ENCODE measurements around the gene CHST8.
"Not testable (repeated sequence)": the region's sequence is repeated elsewhere in the genome, so short reads cannot be mapped to it uniquely, and the experiment has no call there.

CHST8 gene

DNA sequence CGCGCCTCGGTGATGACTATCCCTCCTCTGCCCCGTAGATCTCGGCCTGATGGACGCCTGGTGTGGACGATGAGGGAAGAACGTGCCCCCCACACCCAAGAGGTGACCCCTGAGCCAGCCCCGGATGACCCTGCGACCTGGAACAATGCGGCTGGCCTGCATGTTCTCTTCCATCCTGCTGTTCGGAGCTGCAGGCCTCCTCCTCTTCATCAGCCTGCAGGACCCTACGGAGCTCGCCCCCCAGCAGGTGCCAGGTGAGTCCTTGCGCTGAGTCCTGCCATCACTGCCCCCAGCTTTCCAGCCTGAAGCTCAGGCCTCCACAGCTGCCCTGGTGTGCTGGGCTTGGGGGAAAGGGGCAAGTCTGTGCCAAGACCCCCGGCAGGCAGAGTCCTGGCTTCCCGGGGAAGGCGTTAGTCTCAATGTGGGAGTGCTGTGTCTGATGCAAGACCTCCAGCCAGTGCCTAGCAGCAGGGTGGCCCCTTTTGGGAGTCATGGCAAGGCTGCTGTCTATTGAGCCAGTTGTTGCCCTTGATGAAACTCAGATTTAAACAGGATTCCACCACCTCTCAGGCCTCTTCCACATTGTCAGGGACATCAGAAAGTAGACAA lies 67.5 kb downstream of the CHST8 start:
- DNase-seq (ENCODE audit: low read depth in 2 of 2) = no peak

GRCh38 chr19:33689868-33690267 lies 68.1 kb downstream of the CHST8 start:
- DNase-seq (ENCODE audit: low read depth in 2 of 2) = no peak

DNA sequence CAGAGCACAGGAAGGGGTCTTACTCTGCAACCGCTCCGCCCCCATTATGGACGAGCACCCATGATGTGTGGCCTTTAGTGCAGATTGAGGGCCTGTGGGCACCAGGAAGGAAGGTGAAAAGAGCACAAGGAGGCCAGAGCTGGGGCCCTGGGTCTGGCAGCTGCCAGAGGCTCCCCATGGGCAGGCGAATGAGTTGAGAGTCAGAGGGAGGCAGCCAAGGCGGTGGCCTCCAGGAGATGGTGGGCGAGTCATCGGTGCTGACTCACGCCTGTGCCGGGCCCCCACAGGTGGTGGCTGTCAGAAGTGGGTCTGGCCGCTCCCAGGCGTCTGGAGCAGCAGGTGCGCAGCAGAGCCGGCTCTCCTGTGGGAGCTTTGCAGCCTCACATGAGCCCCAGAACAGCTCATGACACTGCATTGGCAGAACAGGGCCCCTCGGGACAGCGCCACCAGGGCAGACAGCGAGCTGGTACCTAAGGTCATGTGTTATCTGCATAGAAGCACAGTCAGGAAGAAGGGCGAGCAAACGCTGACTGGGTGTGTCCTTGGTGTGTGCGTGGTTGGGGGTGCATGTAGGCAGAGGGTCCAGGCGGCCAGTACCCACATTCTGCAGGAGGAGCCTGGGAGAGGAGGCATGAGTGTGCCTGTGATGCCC lies 68.8 kb downstream of the CHST8 start:
- no peak for DNase-seq (ENCODE audit: low read depth in 2 of 2)

- no peak for DNase-seq (ENCODE audit: low read depth in 2 of 2)
Observed at GRCh38 chr19:33691030-33691427, 69.3 kb downstream of the CHST8 start.

DNA sequence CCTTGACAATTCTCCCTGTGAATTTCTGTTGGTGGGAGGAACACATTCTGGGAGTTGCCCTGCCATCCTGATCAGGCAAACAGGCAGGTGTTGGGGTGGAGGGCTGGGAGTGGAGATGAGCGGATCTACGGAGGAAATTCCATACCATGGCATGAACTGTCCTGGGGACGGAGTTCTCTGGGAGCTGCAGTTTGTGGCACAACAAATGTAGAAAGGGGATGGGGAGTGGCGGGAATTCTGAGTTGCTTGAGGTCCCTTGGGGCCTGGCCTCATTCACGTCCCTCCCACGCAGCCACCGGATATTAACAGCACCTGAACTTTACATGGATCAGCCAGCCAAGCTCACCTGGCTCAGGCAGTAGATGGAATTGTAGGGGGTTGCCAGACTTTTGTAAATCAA lies 70.0 kb downstream of the CHST8 start:
- no peak for DNase-seq (ENCODE audit: low read depth in 2 of 2)

GRCh38 chr19:33693678-33694077 lies 71.9 kb downstream of the CHST8 start:
- no peak for DNase-seq (ENCODE audit: low read depth in 2 of 2)

GRCh38 chr19:33695547-33695946 lies 73.8 kb downstream of the CHST8 start:
- not testable (repeated sequence) for DNase-seq (ENCODE audit: low read depth in 2 of 2)

- DNase-seq (ENCODE audit: low read depth in 2 of 2) = no peak
Observed at GRCh38 chr19:33697766-33698165, 76.0 kb downstream of the CHST8 start.

DNA sequence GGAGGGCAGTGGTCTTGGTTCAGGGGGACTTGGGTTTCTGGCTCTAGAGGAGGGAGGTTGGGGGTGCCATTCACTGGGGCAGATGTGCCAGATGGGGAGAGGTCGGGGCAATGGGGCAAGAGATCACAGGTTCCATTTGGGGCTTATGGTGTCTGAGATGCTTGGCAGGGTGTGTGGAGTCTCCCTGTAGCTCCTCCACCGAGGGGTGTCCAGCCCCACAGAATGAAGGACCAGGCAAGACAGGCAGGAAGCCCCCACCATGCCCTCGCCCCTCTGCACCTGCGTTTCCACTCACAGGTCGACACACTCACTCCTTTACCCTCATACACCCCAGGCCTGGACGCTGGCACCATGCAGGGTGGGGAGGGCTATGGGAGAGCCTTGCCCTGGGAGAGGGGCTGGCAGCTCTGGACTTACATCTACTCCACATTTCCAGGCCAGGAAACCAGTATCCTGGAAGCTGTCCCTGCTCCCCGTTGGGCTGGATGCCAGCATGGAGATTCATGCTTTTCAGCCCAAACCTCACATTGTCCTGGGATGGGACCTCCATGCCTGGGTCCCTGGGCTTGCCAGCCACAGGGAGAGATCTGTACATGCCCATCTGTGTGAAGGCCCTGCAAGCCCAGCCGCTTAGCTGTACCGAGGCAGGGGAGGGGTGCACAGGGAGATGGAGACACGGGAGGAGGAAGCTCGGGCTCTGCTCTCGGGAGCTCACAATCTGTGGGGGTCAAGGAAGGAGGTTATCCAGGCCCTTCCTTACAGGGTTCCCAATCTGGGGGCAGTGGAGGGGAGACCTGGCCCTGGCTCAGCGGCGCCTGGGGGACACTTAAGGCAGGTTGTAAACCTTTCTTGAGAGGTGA lies 77.1 kb downstream of the CHST8 start:
- no peak for DNase-seq (ENCODE audit: low read depth in 2 of 2)

DNA sequence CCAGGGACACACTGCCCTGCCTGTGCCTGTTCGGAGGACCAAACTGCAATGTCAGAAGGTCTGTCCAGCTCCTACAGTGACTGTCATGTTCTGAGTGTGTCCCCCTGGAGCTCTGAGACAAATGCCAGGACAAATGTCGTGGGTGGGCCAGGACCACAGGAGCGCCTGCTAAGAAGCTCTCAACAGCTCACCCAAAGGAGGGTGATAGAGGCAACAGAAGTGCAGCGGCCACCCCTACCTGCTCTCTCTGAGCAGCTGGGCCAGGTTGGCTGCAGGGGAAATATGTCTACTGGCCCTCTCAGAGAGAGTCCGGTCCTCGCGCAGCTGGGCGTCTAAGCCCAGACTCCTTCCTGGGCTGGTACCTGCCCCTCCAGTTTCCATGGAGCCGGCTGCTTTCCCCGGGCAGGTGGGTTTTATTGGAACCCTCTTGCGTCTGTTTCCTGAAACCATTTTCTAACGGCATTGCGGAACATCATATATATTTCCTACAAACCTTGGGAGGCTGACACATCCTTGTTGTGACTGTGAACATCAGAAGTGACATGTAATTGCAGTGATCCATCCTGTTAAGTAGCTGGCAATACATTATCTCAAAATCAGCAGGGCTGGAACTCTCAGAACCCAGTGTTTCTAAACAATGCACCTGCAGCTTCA lies 78.1 kb downstream of the CHST8 start:
- DNase-seq (ENCODE audit: low read depth in 2 of 2) = no peak

DNA sequence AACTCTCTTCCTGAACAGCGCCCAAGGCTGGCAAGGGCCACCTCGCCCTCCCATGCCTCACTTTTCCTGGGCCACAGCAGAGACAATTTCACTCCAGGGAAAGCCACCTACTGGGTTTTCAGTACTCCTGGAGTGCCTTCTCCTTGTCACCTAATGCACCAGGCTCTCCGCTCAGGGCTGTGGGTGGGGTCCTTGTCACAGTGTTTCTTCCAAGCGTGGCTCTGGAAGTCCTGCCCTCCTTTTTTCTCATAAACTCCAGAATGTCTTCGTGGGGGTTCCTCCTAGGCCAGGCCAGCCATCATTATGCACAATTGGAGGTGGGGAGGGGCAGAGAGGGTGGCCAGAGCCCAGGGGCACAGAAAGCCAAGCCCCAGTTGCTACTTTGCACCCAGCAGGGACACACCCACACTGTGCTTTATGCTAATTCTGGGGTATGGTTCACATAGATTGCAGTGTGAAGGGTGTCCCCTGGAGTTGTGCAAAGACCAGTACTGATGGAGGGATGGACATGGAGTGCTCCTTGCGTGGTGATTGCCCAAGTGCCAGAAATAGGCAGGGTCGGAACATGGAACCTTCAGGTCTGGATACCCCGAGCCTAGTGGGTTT lies 78.8 kb downstream of the CHST8 start:
- DNase-seq (ENCODE audit: low read depth in 2 of 2) = no peak

- DNase-seq (ENCODE audit: low read depth in 2 of 2) = no peak
Observed at GRCh38 chr19:33701565-33701964, 79.8 kb downstream of the CHST8 start.

- no peak for DNase-seq (ENCODE audit: low read depth in 2 of 2)
Observed at GRCh38 chr19:33702606-33703437, 81.1 kb downstream of the CHST8 start.

- no peak for DNase-seq (ENCODE audit: low read depth in 2 of 2)
Observed at GRCh38 chr19:33703438-33703750, 81.6 kb downstream of the CHST8 start.

GRCh38 chr19:33703821-33704220 lies 82.1 kb downstream of the CHST8 start:
- no peak for DNase-seq (ENCODE audit: low read depth in 2 of 2)

- DNase-seq (ENCODE audit: low read depth in 2 of 2) = no peak
Observed at GRCh38 chr19:33704271-33704670, 82.5 kb downstream of the CHST8 start.

DNA sequence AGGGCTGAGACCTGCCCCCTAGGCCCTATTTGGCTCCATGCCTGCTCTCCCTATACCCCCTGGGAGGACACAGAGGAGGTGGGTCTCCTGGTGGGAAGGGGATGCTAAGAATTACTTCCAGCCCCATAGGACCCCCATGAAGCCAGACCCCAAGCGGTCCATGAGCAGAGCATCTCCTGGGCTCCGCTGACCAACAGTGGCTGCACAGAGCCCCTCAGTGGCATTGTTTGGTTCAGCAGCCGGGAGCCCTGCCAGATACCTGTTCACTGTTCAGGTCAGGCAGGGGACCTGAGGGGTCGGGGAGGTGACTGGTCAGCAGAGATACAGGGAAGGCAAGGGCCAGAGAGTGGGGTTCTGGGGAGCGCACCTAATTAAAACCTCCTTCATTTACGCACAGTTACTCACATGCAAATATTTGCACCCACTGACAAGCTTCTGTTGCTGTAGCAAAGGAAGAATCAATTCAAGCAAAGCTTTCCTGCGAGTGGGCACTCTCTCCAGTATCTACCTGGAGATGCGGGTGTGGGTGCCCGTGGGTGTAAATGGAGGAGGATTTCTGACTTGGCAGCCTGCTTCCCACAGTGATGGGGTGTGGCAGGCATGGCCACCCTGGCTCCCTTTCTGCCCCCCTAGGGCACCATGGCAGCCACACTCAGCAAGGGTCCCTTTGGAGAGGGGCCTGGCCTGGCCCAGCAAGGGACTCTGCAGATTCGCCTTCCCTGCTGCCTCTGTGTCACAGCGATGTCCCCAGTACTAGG lies 83.5 kb downstream of the CHST8 start:
- DNase-seq (ENCODE audit: low read depth in 2 of 2) = no peak

DNA sequence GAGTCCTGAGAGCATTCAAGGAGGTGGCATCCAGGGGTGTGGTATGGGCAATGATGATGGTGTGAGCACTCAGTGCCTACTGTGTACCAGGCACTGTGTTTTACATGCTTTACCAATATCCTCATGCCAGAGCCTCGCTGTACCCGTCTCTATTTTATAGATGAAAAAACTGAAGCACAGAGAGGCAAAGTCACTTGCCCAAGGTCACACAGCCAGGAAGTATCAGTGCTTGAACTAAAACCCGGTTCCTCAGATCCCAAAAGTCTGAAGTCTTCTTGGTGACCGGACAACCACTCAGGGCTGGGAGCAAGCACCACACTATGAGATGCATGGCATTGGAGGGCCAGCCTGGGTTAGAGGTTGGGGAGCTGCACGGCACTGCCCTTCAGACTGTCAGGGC lies 84.1 kb downstream of the CHST8 start:
- no peak for DNase-seq (ENCODE audit: low read depth in 2 of 2)

- DNase-seq (ENCODE audit: low read depth in 2 of 2) = no peak
Observed at GRCh38 chr19:33706631-33707030, 84.9 kb downstream of the CHST8 start.

DNA sequence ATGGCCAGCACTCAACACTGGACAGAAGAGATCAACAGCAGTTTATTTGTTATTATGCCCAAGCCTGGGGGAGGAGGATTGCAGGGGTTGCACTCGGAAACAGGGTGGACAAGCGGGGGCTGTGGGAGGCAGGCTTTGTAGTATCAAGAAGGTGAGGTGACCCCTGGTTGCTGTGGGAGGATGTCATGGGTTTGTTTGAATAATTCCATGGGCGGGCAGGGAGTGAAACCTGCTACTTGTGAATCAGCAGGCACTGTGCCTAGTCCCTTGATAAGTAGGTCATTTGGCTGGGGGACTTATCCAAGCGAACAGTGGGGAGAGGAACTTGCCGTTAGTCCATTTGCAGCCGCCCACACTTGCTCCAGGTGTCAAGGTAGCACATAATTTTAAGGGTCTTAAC lies 90.5 kb downstream of the CHST8 start:
- DNase-seq (ENCODE audit: low read depth in 2 of 2) = no peak

GRCh38 chr19:33713194-33713593 lies 91.4 kb downstream of the CHST8 start:
- no peak for DNase-seq (ENCODE audit: low read depth in 2 of 2)

Measured in stimulated activated CD4-positive, alpha-beta T cell treated with anti-CD3 and anti-CD28 coated beads, Interleukin-1b, Interleukin-23, amount 100 ng/mL, for 1 hour (primary cell).